ENCODE measurements around the gene KIF2A. TPM values are rescaled to one million over a fixed set of nuclear protein-coding genes. Genes with fewer than 3 reads are reported as not detected.

The KIF2A gene
- total RNA-seq, 2 donors from 2014 or later = 10.3 to 16.3 TPM

- Histone ChIP-seq H3K36me3 (no peaks in the 10 kb centered on the region), H3K9me3 (no peaks in the 10 kb centered on the region), H3K27me3 (no peaks in the 10 kb centered on the region), H3K4me3 (peak overlapping the region in 1 of 2 donors; percentile 96), H3K27ac (no peak overlapping the region), H3K4me1 (peaks cover 0 to 14% of the 10 kb centered on the region in 2 donors)
- no peak for DNase-seq (ENCODE audit: low spot score)
- TF ChIP-seq CTCF (IDR thresholded peaks at IDR 0.05) = no peak
Observed at GRCh38 chr5:62413711-62414110, 107.7 kb downstream of the KIF2A start.

- Histone ChIP-seq H3K36me3 (no peaks in the 10 kb centered on the region), H3K27me3 (no peaks in the 10 kb centered on the region), H3K27ac (peak overlapping the region in 1 of 2 donors; percentile 77), H3K4me1 (peaks cover 0 to 17% of the 10 kb centered on the region in 2 donors), H3K4me3 (no peak overlapping the region), H3K9me3 (no peaks in the 10 kb centered on the region)
- TF ChIP-seq CTCF (IDR thresholded peaks at IDR 0.05) = no peak
- no peak for DNase-seq (ENCODE audit: low spot score)
Observed at GRCh38 chr5:62418462-62419076, 112.6 kb downstream of the KIF2A start.

GRCh38 chr5:62419609-62420008, 113.6 kb downstream of the KIF2A start:
- Histone ChIP-seq H3K27ac (peak overlapping the region in 1 of 2 donors; percentile 77), H3K4me1 (peaks cover 0 to 10% of the 10 kb centered on the region in 2 donors), H3K9me3 (no peaks in the 10 kb centered on the region), H3K36me3 (no peaks in the 10 kb centered on the region), H3K27me3 (no peaks in the 10 kb centered on the region), H3K4me3 (no peak overlapping the region)
- TF ChIP-seq CTCF (IDR thresholded peaks at IDR 0.05) = no peak
- DNase-seq (ENCODE audit: low spot score) = no peak

GRCh38 chr5:62421414-62421813, 115.4 kb downstream of the KIF2A start:
- TF ChIP-seq CTCF (IDR thresholded peaks at IDR 0.05) = no peak
- DNase-seq (ENCODE audit: low spot score) = no peak

GRCh38 chr5:62424763-62425162, 118.8 kb downstream of the KIF2A start:
- DNase-seq (ENCODE audit: low spot score) = no peak
- Histone ChIP-seq H3K9me3 (no peaks in the 10 kb centered on the region), H3K36me3 (no peaks in the 10 kb centered on the region), H3K4me3 (no peak overlapping the region), H3K27ac (no peak overlapping the region), H3K27me3 (no peaks in the 10 kb centered on the region), H3K4me1 (peaks cover 0 to 10% of the 10 kb centered on the region in 2 donors)
- no peak for TF ChIP-seq CTCF (IDR thresholded peaks at IDR 0.05)

More at GRCh38 chr5:62421414-62421813, 115.4 kb downstream of the KIF2A start:
- no peaks in the 10 kb centered on the region for H3K9me3 ChIP-seq
- no peaks in the 10 kb centered on the region for H3K36me3 ChIP-seq
- no peaks in the 10 kb centered on the region for H3K27me3 ChIP-seq
- H3K27ac ChIP-seq = no peak overlapping the region
- no peak overlapping the region for H3K4me3 ChIP-seq
- H3K4me1 ChIP-seq = peaks cover 0 to 10% of the 10 kb centered on the region in 2 donors

Data from right atrium auricular region (tissue), 2 donors.